Activated CD8-positive, alpha-beta memory T cell treated with anti-CD3 and anti-CD28 coated beads, Interleukin-2, amount 10 ng/mL, durations not matched to agents 7 days and 5 days (primary cell): ENCODE data around the gene MOB1B. TPM values are rescaled to one million over a fixed set of nuclear protein-coding genes. Genes with fewer than 3 reads are reported as not detected.

Source experiments
- ATAC-seq: fragments of 150-1000 bp; cut with Tn5 transposase; one replicate; pipeline ENCODE4 v1.10.0; 2021; ENCODE audit warnings: moderate library complexity
- CTCF ChIA-PET: fragments of 350-600 bp; sonication (Branson Sonifier 250); formaldehyde crosslinking; loops from one replicate; lab custom pipeline; 2021; ENCODE audit warnings: antibody characterized with exemption; lab: Charles Lee
- DNase-seq: peaks from one replicate; pipeline ENCODE4 v3.0.0-alpha.2; 2020
- H3K27ac Mint-ChIP-seq: one replicate; pipeline ENCODE4 v1.8.0; 2021; ENCODE audit warnings: mild to moderate bottlenecking, mixed read lengths
- H3K27me3 Mint-ChIP-seq: one replicate; pipeline ENCODE4 v1.8.0; 2021; ENCODE audit warnings: mixed read lengths
- H3K36me3 Mint-ChIP-seq: one replicate; pipeline ENCODE4 v1.8.0; 2021; ENCODE audit warnings: mild to moderate bottlenecking, mixed read lengths
- H3K4me1 Mint-ChIP-seq: one replicate; pipeline ENCODE4 v1.8.0; 2021; ENCODE audit warnings: mixed read lengths
- H3K4me3 Mint-ChIP-seq: one replicate; pipeline ENCODE4 v1.8.0; 2021; ENCODE audit warnings: mild to moderate bottlenecking, moderate library complexity, mixed read lengths
- H3K9me3 Mint-ChIP-seq: one replicate; pipeline ENCODE4 v1.8.0; 2022; ENCODE audit warnings: low read depth, mixed read lengths
- total RNA-seq, 2 experiments: library from RNA; stranded (reverse); gene quantifications; one replicate each; pipeline ENCODE4 v1.2.3, GENCODE V29; 2021

Gene MOB1B
- total RNA-seq, 2 experiments from 2014 or later, result 14.8 to 20.4 TPM

DNA sequence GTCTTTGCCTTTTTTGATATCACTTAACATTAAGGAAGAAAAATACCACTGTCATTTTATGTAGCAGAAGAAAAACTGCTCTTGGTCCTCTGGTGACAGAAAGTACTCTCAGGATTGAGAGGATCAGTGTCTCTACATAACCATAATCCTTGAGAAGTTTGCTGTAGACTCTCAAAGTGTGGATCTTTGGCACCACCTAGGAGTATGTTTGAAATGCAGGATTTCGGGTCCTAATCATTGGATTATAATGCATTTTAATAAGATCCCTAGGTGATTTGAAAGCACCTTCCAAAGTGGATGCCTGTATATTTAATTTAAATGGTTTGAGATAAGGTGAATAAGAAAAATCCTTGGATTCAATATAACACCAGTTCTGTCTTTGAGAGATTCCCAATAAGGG is 23.2 kb downstream of the MOB1B start:
- Mint-ChIP-seq H3K4me3 (peak overlapping the region; percentile 44), H3K27ac (peak overlapping the region; percentile 78), H3K4me1 (peaks cover 32% of the 10 kb centered on the region), H3K27me3 (no peaks in the 10 kb centered on the region), H3K9me3 (no peaks in the 10 kb centered on the region), H3K36me3 (peaks cover 8% of the 10 kb centered on the region)
- ATAC-seq (no peak), DNase-seq (no peak)
- CTCF ChIA-PET, result interaction anchor here (1.8 kb wide), 1 partner anchor 85 kb away, joined by 7 read pairs; no protein-coding TSS in a partner anchor

DNA sequence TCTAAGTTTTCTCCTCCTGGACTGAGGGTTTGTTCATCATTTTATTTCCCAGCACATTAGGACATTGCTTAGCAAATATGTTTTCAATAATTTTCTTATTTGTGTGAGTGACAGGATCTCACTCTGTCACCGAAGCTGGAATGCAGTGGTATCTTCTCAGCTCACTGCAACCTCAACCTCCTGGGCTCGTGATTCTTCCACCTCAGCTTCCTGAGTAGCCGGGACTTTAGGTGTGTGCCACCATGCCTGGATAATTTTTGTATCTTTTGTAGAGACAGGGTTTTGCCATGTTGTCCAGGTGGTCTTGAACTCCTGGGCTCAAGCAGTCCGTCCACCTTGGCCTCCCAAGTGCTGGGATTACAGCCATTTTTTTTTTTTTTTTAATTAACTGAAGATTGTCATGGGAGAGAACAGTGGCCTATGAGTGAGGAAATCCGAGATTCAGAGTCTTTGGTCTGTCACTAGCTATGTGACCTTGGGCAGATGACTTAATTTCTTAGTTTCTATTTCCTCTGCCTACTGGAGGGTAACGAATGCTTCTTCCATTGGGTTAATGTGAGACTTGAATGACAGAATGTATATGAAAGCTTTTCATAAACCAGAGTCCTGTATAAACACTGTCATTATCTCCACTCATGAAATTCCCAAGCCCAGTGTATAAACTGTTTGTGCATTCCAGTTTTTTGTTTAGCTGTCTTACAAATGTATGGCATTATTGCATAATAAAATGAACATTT is 23.9 kb downstream of the MOB1B start:
- CTCF ChIA-PET, result interaction anchor here (1.8 kb wide), 1 partner anchor 84 kb away, joined by 7 read pairs; no protein-coding TSS in a partner anchor
- Mint-ChIP-seq H3K27ac (peak overlapping the region; percentile 78), H3K9me3 (no peaks in the 10 kb centered on the region), H3K36me3 (peaks cover 6% of the 10 kb centered on the region), H3K4me3 (peak overlapping the region; percentile 44), H3K27me3 (no peaks in the 10 kb centered on the region), H3K4me1 (peaks cover 35% of the 10 kb centered on the region)
- DNase-seq, result no peak
- peak; percentile 93 for ATAC-seq

GRCh38 chr4:70927502-70928137 is 25.5 kb downstream of the MOB1B start:
- DNase-seq, result peak; percentile 51
- Mint-ChIP-seq H3K27ac (peak overlapping the region; percentile 27), H3K4me1 (peaks cover 36% of the 10 kb centered on the region)

DNA sequence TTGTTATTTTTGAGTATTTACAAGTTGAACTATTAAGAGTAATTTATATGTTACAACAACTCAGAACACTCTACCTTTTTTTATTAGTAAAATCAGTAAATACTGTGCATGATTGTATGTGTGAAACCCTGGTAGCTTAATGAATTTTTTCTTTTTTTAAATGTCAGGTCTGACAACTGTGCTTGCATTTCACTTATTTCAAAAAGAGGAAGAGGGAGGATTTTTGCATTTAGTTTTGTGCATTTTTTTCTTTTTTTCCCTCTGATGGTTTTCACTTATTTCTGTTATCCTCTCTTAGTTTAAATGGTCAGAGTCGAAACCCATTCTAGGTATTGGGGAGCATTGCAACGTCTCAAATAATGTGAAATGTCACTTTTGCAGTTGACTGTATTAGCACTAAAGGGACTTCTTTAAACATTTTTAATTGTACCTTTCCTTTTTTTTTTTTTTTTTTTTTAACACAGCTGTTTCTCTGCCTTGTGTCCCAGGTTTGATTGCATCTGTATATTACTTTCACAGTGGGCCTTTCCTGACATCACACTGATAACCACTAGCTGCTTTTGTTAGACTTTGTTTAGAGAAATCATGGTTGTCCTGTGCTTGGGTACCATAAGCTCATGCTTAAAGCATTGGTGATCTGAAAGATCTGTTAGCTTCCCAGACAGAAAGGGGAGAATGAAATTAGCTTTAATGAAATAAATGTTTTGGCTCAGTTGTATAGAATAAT is 28.5 kb downstream of the MOB1B start:
- H3K9me3 Mint-ChIP-seq, result no peaks in the 10 kb centered on the region
- peak overlapping the region; percentile 5 for H3K27ac Mint-ChIP-seq
- H3K4me3 Mint-ChIP-seq, result no peak overlapping the region
- ATAC-seq (no peak), DNase-seq (no peak)
- peaks cover 8% of the 10 kb centered on the region for H3K36me3 Mint-ChIP-seq
- CTCF ChIA-PET, result interaction anchor here (0.6 to 1.0 kb wide), 2 partner anchors 40 to 225 kb away, joined by 3 to 4 read pairs; no protein-coding TSS in a partner anchor
- no peaks in the 10 kb centered on the region for H3K27me3 Mint-ChIP-seq
- H3K4me1 Mint-ChIP-seq, result peaks cover 25% of the 10 kb centered on the region

More at GRCh38 chr4:70927502-70928137, 25.5 kb downstream of the MOB1B start:
- H3K4me3 Mint-ChIP-seq, result no peak overlapping the region
- peak; percentile 17 for ATAC-seq
- CTCF ChIA-PET, result no interaction called here
- peaks cover 3% of the 10 kb centered on the region for H3K36me3 Mint-ChIP-seq
- H3K9me3 Mint-ChIP-seq, result no peaks in the 10 kb centered on the region
- no peaks in the 10 kb centered on the region for H3K27me3 Mint-ChIP-seq

- DNase-seq (no peak), ATAC-seq (no peak)
- peaks cover 22% of the 10 kb centered on the region for H3K4me1 Mint-ChIP-seq
- CTCF ChIA-PET, result interaction anchor here (0.6 to 1.0 kb wide), 2 partner anchors 39 to 226 kb away, joined by 3 to 4 read pairs; no protein-coding TSS in a partner anchor
- no peak overlapping the region for H3K27ac Mint-ChIP-seq
- no peak overlapping the region for H3K4me3 Mint-ChIP-seq
- H3K9me3 Mint-ChIP-seq, result no peaks in the 10 kb centered on the region
- H3K27me3 Mint-ChIP-seq, result no peaks in the 10 kb centered on the region
- peaks cover 9% of the 10 kb centered on the region for H3K36me3 Mint-ChIP-seq
These were observed 29.2 kb downstream of the MOB1B start for GRCh38 chr4:70931347-70931746.

DNA sequence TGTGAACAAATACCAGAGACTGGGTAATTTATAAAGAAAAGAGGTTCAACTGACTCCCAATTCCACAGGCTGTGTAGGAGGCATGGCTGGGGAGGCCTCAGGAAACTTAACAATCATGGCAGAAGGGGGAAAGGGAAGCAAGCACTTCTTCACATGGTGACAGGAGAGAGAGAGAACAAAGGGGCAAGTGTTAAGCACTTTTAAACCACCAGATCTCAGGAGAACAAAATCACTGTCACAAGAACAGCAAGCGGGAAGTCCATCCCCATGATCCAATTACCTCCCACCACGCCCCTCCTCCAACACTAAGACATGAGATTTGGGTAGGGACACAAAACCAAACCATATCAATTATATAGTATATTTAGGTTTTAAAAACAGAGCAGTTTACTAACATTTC is 30.8 kb downstream of the MOB1B start:
- no peak overlapping the region for H3K4me3 Mint-ChIP-seq
- H3K27ac Mint-ChIP-seq, result no peak overlapping the region
- no peak for DNase-seq
- H3K36me3 Mint-ChIP-seq, result peaks cover 9% of the 10 kb centered on the region
- no peak for ATAC-seq
- CTCF ChIA-PET, result no interaction called here
- no peaks in the 10 kb centered on the region for H3K27me3 Mint-ChIP-seq
- H3K4me1 Mint-ChIP-seq, result peaks cover 13% of the 10 kb centered on the region
- H3K9me3 Mint-ChIP-seq, result no peaks in the 10 kb centered on the region

- Mint-ChIP-seq H3K4me1 (peaks cover 12% of the 10 kb centered on the region), H3K4me3 (no peak overlapping the region), H3K27me3 (no peaks in the 10 kb centered on the region), H3K27ac (no peak overlapping the region), H3K9me3 (no peaks in the 10 kb centered on the region), H3K36me3 (peaks cover 7% of the 10 kb centered on the region)
- CTCF ChIA-PET, result interaction anchor here (0.6 to 1.2 kb wide), 2 partner anchors 75 to 206 kb away, joined by 3 to 4 read pairs; no protein-coding TSS in a partner anchor
- no peak for DNase-seq
- no peak for ATAC-seq
These were observed 33.0 kb downstream of the MOB1B start for GRCh38 chr4:70935038-70935695.

- no peak overlapping the region for H3K4me3 Mint-ChIP-seq
- ATAC-seq, result peak; percentile 20
- H3K9me3 Mint-ChIP-seq, result no peaks in the 10 kb centered on the region
- no peak for DNase-seq
- peaks cover 7% of the 10 kb centered on the region for H3K36me3 Mint-ChIP-seq
- H3K27me3 Mint-ChIP-seq, result no peaks in the 10 kb centered on the region
- H3K4me1 Mint-ChIP-seq, result peaks cover 9% of the 10 kb centered on the region
- no peak overlapping the region for H3K27ac Mint-ChIP-seq
- CTCF ChIA-PET, result no interaction called here
These were observed 34.1 kb downstream of the MOB1B start for GRCh38 chr4:70936200-70936787.

GRCh38 chr4:70938086-70938485 is 35.9 kb downstream of the MOB1B start:
- CTCF ChIA-PET, result no interaction called here
- DNase-seq (no peak), ATAC-seq (no peak)
- no peaks in the 10 kb centered on the region for H3K9me3 Mint-ChIP-seq
- H3K36me3 Mint-ChIP-seq, result peaks cover 5% of the 10 kb centered on the region
- no peak overlapping the region for H3K27ac Mint-ChIP-seq
- peaks cover 9% of the 10 kb centered on the region for H3K4me1 Mint-ChIP-seq
- no peak overlapping the region for H3K4me3 Mint-ChIP-seq
- H3K27me3 Mint-ChIP-seq, result no peaks in the 10 kb centered on the region

- no peak for DNase-seq
- Mint-ChIP-seq H3K27me3 (no peaks in the 10 kb centered on the region), H3K36me3 (peaks cover 6% of the 10 kb centered on the region), H3K4me1 (peaks cover 9% of the 10 kb centered on the region), H3K9me3 (no peaks in the 10 kb centered on the region), H3K27ac (no peak overlapping the region), H3K4me3 (no peak overlapping the region)
- CTCF ChIA-PET, result no interaction called here
- no peak for ATAC-seq
These were observed 38.0 kb downstream of the MOB1B start for GRCh38 chr4:70940134-70940533.

DNA sequence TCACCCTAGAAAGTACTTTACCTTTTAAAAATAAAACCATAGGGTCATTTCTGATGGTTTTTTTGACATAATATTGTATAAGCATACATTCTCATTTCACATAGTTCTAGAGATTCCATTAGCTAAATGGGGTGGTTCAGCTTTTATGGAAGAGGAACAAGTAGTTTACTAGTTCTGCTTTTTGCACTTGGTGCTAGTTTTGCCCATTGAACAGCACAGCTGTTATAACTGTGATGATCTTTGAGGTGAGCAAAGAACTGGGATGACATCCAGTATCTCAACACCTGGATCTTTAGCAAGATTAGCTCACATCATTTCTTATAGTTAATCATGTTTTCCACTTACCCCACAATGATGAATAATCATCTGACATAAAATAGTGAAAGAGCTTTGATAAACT is 40.9 kb downstream of the MOB1B start:
- H3K4me3 Mint-ChIP-seq, result no peak overlapping the region
- DNase-seq (no peak), ATAC-seq (no peak)
- CTCF ChIA-PET, result no interaction called here
- no peaks in the 10 kb centered on the region for H3K27me3 Mint-ChIP-seq
- H3K27ac Mint-ChIP-seq, result no peak overlapping the region
- no peaks in the 10 kb centered on the region for H3K4me1 Mint-ChIP-seq
- no peaks in the 10 kb centered on the region for H3K9me3 Mint-ChIP-seq
- H3K36me3 Mint-ChIP-seq, result peaks cover 4% of the 10 kb centered on the region

- Mint-ChIP-seq H3K4me1 (peaks cover 2% of the 10 kb centered on the region), H3K27me3 (no peaks in the 10 kb centered on the region), H3K9me3 (no peaks in the 10 kb centered on the region), H3K27ac (no peak overlapping the region), H3K36me3 (peaks cover 4% of the 10 kb centered on the region), H3K4me3 (no peak overlapping the region)
- DNase-seq, result no peak
- CTCF ChIA-PET, result no interaction called here
- ATAC-seq, result no peak
These were observed 42.9 kb downstream of the MOB1B start for GRCh38 chr4:70945046-70945445.
